GM19025 (cell line): Measurements from ENCODE around the gene ADAMTSL1.
"Not testable (repeated sequence)": the region's sequence is repeated elsewhere in the genome, so short reads cannot be mapped to it uniquely, and the experiment has no call there.

Experiments
- ATAC-seq: cut with Tn5 transposase; IDR thresholded peaks from one replicate; pipeline ENCODE4 v1.9.1; 2021; ENCODE audit warnings: mild to moderate bottlenecking, low read depth, moderate library complexity; ENCODE audit not compliant: unreplicated experiment

The ADAMTSL1 gene

DNA sequence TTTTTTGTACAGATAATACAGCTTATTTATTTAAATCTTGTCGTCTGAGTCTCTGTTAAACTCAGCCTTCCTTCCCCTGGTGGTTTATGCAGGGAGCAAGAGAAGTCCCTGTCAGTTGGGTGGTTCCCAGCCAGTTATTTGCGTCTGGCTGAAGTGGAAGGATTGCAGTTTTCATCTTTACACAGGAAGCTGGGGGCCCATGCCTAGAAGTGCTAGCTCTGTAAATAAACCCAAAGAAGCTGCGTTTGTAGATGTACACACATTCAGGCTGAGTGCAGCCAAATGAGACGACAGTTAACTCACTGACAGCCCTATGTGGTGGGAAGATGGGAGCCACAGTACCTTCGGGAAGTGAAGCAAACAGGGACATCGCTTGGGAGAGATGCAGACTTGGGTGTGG lies 437.0 kb downstream of the ADAMTSL1 start:
- no peak for ATAC-seq

DNA sequence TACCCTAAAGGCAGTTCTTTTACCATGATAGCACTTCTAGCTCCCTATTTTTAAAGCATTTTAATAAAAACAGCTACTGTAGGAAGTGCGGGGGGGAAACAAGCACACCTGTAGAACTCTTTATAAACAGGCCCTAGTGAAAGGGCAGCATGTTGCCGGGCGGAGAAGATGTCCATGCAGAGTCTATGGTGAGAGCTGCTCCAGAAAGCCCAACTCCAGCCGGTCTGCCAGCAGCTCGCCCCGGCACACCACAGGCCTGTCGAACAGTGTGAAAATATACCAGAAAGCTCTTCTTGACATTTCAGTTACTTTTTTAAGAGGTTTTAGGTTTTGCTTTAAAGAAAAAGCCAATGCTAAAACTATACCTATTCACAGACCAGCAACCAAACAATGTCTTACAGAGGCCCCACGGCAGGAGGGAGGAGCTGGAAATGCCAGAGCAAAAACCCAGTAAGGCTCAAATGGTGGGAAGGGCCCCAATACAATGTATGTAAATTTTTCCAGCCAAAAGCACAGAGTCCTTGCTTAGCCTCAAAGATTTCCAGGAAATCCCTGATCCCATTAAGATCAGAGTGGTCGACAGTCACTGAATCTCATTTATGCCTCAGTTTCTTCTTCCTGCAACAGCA lies 437.9 kb downstream of the ADAMTSL1 start:
- ATAC-seq = no peak

DNA sequence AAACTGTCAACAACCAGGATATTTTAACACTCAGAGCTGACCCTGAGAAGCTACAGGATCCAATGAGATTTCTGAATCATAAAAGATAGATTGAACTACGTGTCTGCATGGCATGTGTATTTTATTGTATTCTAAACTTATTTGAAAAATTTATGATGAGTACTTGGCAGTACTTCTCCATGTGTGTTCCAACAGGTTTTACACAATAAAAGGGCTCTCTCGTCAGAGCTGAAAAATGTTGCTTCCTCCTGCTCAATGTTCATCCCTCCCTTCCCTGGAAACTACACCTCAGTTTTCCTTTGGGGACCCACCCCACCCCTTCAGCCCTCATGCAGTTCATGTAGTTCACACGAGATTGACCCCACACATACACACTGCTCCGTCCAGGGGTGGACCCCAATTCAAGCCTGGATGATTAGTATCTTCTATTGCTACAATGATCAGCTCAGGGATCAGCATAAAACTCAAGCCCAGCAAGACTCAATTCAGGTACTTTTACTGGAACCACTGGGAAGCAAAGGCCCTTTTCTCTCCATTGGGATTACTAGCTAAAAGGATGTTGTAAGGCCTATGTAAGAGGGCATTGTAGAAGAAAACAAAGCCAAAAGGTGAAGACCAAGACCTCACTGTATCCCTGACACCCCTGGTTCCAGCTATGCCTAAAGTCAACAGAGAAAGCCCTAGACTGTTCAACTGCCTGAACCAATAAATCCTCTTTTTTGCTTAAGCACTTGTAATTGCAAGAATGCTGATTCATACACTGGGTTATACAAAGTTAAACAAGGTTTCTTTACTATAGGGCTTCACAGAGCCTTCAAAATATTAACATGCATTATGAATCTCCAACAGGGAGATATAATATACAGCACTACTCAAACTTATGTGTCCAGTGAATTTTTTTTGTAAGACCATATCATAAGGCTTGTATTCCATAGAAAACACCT lies 446.5 kb downstream of the ADAMTSL1 start:
- ATAC-seq = no peak

DNA sequence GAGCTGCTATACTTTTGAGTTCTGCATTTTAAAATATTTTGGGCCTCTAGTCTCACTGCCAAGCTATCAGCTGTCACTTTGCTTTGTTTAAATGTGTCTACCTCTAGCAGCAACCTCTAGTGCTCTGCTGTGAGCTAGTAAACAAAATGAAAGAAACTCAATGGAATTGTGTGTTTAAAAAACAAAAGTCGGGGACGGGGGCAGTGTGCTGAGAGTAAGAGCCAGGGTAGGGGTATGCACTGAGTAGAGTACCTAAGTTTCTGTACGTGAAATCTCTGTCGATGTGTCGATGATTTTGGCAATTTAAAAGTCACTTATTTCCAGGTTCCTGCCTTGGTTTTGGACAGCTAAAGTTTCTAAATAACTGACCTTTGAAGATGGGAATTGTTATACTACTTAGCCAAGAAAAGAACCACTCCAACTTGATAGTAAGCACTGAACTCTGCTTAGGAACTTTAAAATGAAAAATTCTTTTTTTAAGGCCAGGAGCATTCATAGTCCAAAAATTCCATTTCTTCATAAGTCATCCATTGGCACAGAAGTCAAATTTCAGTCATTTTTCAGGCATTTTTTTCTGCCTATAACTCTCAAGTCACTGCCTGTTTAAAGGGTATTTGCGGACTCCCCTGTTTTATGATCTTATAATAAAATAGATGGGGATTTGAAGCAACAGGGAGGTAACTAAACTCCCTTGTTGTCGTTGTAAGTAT lies 447.6 kb downstream of the ADAMTSL1 start:
- no peak for ATAC-seq

DNA sequence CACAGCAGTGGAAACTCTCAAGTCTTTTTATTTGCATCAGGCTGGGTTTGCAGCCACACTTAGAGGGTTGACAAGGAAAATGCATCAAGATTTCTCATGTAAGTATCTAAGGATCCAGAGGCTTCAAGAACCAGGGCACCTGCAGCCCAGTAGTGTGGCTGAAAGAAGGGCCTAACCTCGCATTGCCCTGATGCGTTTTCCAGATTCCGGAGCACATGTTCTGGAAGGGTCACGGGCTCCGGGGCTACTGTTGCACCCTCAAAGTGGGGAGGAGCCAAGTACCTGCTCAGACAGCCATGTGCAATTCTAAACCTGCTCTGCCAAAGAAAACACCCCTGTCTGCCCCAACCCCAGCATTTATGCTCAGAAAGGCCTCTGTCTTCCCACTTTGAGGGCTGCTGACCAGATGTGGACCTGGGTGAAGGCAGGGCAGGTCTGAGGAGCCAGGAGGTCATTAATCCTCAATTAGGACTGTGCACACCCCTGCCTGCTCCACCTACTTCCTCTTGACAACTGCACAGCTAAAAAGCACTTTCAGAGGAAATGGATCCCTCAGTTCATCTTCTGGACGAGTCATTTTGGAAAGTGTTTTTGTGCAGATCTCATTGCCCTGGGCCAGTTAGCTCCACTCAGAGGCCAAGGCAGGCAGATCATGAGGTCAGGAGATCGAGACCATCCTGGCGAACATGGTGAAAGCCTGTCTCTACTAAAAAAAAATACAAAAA lies 448.4 kb downstream of the ADAMTSL1 start:
- no peak for ATAC-seq

DNA sequence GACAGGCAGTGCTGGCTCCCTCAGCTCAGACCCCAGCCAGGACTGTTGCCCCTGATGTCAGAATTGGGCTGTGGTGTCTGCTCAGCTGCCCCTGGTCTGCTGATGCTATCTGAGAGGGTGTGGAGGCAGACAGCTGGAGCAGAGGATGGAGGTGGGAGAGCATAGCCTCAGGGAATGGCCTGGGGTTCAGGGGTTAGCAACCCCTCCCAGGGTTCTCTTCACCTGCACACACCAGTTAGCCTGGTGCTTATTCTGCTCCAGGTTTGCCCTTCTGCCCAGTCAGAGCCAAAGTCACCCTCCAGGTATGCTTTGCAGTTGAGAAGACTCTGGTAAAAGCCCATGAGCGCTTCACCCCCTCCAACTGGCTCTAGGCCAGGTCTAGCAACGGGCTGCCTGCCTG lies 449.2 kb downstream of the ADAMTSL1 start:
- ATAC-seq = no peak

DNA sequence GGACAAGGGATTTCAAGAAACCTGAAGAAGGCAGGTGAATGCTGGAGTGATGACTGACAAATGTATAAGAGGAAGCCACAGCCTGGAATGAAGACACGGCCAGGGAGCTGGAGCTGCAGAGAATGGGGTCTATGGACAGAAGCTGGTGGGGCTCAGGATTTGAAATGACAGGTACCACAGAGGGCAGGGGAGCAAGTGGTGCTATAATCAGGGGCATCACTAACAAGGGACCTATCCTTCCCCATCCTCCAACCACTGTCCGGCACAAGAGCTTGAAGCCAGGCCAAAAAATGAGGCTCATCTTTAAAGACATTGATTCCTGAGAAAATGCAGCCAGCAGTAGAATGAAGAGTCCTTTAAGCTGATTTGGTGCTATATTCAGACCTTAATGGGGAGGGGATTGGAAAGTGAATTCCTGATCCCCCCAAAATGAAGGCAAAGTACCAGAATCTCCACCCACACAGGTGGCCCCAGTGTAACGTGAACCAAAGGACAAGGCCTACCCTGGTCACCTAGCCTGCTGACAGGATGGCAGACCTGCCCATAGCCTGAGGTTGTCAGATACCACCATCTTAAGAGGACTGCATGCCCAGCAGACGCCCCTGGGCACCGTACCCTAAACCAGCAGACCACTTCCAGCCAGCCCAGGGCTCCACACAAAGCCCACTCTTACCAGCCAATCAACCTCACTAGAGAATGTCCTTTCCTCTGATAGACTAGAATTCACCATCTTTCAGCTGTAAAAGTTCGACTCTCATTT lies 449.9 kb downstream of the ADAMTSL1 start:
- no peak for ATAC-seq

DNA sequence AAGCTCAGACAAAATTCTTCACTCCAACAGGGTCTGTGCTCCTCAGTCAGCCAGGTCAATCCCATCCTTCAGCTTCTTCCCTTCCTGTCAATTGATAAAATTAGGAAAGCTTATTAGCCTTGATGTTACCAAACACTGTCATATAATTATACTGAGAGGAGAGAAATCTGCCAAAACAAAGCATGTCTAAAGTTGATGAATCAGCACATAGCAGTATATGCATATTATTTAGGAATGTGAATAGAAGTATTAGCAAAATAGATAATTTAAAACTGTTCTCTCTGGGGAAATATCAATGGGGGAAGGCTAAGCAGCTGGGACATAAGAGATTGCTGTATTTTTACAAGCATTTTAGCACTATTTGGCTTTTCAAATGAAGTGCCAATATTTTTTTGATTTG lies 451.9 kb downstream of the ADAMTSL1 start:
- ATAC-seq = no peak

DNA sequence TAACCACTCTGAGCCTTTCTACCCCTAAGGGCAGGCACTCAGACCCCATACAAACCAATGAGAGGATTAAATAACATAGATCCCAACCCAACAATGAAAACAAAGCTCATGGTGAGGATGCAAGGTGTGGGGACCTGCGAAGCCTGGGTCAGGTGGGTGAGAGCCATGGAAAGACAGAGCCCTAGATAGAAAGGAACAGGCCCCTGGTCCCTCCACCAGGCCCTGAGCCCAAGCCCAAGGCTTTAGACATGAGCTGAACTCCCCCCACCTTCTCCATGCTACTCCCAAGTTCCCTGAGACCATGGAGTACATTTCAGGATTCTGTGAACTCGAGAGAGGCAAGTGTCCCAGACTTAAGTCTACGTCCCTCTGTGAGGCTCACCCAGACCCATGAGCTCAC lies 452.6 kb downstream of the ADAMTSL1 start:
- no peak for ATAC-seq

DNA sequence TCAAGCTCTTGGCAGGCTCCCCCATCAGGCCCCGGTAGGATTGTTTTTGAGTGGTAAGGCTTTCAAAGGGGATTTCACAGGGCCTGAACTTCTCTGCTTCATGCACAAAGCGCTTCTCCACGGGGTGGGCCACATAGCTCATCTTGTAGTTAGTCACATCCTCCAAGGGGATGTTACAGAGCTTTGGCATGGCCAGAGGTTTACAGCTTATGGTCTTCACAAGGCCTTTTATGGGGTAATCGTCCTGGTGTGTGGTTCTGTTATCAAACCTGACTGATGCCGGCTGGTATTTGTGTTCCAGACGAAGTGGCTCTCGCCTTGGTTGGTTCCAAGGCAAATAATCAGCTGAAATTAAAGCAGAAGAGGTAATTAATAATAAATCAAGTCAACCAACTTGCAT lies 454.8 kb downstream of the ADAMTSL1 start:
- no peak for ATAC-seq

DNA sequence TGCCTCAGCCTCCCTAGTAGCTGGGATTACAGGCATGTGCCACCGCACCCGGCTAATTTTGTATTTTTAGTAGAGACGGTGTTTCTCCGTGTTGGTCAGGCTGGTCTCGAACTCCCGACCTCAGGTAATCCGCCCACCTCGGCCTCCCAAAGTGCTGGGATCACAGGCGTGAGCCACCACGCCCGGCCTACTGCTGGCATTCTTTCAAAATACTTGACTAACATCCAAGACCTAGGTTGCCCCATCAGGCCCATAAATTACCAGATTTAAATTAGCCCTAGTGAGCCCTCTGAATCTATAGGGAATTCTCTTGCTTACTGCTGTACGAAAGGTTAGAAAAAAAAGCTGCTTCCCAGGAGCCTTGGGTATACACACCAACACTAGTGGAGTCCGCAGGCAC lies 456.7 kb downstream of the ADAMTSL1 start:
- ATAC-seq = not testable (repeated sequence)

DNA sequence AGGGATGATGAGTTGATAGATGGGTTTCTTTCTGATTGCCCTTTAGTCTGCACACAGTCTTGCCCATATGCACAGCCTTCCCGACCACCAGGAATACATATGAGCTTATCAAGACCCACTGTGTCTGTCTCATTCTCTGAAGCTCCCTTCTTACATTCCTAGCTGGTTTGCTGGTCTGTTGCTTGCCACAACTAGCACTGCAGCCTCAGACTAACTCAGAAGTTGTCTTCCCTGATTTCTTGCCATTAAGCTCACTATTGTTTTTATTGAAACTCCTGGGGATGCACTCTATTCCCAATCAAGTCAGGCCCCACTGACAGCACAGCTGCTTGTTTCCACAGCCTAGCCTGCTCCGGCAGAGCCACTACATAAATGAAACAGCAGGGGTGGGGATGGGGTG lies 461.6 kb downstream of the ADAMTSL1 start:
- ATAC-seq = no peak

DNA sequence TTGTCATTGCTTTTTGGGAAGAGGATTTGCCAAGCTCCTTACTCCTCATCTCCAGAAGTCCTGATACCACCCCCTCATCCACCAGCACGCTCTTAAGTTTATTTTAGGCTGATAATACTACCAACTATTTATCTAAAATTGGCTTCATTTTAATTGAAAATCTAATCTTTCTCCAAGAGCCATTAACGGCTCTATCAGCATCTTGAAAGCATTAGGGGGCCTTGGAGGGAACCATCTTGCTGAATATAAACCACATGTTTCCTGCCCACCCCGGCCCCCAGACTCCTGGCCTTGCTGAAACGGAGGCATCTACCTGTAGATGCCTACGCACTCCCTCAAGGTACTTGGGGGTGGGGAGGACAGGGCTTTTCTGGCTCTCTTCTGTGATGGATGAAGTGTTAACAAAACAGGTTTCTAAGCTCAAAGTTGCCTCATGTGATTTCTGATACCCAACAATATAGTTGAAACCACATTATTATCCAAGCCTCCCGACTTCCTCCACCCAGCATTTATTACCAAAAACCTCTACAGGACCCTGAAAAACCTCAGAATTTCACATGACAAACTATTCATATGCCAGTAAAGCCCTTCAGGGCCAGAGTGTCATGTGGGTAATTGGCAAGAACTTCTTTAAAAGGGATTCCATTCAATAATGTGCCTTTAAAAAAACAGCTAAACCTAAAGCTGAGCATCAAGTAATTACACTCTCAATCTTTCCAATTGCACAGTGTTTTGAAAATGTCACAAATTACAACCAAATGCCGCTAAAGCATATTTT lies 462.3 kb downstream of the ADAMTSL1 start:
- no peak for ATAC-seq

DNA sequence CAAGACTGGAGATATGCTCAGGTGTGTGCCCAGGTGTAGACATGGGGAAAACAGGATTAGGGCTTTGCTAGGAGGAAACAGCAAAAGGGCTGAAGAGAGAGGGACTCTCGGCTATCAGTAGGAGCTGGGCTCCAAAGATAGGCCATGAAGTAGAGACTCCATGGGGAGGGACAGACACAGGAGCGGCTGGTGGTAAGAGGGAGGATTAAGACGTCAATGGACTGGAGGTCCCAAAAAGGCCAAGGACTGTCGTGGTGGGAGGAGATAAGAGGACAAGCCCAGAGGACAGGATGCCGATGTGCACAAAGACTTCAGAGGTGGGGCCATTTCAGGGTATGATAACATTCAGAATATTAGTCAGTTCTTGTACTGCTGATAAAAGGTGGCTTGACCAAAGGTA lies 466.0 kb downstream of the ADAMTSL1 start:
- ATAC-seq = no peak

DNA sequence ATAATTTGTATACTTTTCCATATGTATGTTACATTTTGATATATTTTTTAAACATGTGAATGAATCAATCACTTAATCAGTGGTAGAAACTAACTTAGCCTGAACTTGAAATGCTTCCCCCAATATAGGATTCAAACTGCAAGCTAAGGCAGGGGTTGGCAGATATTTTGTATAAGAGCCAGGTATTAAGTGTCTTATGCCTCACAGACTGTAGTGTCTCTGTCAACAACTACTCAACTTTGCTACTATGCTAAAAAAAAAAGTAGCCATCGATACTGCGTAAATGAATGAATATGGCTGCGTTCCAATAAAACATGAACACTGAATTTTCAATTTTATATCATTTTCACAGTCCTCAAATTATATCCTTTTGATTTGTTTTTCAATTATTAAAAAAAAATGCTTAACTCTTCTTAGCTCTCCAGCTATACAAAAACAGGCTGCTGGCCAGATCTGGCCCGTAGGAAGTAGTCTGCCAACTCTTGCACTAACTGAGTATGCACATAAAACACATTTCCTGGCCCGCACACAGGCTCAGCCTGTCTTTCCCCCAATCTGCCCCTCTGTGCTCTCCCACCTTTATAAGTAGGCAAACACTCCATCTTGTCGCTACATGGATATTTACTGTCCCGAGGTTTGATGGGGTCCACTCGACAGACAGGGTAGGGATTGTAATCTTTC lies 467.2 kb downstream of the ADAMTSL1 start:
- no peak for ATAC-seq

DNA sequence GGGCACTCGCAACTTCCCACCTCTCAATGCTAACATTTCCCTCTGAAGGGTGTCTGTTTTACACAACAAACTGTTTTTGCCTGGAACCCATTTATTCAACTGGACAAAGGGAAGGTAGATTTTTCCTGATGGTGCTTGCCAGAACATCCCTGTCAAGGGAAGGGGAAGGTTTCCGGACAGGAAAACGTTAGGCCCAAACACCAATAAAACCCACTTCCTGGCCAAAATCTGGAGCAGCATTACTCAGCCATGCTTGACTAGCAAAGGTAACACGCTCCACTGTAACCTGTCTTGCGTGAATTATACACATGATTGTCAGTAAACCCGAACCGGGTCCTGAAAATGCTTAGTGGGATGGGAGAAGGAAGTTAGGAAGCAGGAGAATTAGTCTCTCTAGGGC lies 468.8 kb downstream of the ADAMTSL1 start:
- ATAC-seq = no peak

DNA sequence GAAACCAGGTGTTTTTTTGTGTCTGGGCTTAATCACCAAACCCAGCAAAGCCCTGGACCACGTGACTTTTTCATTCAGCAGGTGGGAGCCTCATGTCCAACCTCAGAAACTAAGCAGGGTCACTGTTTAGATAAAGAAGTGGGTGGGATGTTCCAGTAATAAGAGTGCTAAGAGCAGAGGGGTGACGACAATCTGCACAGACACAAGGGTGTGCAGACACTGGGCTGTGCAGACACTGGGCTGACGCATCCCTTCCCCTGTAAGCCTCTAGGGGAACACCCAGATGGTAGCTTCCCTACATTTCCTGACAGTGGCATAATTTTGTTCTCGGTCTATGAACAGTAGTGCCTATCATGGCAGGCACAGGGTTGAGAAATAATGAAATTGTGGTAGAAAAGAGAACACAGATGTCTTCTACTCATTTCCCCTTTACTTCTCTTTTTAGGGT lies 474.0 kb downstream of the ADAMTSL1 start:
- ATAC-seq = no peak

DNA sequence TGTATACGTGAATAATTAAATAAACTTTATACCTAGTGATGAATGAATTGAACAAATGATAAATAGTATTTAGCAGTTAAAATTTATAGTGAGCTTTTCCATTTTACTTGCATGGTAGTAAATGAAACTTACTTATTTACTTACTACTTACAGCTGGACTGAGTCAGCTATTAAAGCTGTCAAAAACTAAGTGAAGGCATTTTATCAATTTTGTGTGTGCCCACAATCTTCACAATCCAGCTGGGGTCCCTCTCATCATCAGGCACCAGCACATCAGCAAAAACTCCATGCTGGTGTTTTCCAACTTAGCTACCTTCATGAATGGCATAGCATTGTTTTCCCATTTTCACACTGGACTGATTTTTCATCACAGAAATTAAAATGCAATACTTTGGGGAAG lies 478.0 kb downstream of the ADAMTSL1 start:
- ATAC-seq = no peak

DNA sequence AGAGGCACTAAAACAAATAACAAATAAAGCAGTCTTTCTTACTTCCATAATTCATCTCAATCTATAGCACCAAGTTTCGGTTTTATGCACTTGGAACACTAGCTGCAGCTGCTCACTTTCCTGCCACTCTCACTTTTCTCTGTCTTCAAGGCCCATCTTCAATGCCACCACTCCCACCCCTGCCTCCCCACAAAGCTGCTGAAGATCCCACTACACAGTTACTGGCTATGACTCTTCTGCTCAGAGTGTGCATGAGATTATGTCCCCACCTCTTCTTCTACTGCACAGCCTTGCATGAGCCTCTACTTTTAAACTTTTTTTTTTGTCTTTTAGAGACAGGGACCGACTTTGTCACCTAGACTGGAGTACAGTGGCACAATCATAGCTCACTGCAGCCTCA lies 481.7 kb downstream of the ADAMTSL1 start:
- ATAC-seq = no peak
